NCI-H2171 treated with DMSO at 0.1 percent for 48 hours (cell line): ENCODE results near the gene NT5DC2.

Source experiments
- DNase-seq: peaks from one replicate; lab custom pipeline; 2025; lab: John Stamatoyannopoulos, UW

NT5DC2 gene

DNA sequence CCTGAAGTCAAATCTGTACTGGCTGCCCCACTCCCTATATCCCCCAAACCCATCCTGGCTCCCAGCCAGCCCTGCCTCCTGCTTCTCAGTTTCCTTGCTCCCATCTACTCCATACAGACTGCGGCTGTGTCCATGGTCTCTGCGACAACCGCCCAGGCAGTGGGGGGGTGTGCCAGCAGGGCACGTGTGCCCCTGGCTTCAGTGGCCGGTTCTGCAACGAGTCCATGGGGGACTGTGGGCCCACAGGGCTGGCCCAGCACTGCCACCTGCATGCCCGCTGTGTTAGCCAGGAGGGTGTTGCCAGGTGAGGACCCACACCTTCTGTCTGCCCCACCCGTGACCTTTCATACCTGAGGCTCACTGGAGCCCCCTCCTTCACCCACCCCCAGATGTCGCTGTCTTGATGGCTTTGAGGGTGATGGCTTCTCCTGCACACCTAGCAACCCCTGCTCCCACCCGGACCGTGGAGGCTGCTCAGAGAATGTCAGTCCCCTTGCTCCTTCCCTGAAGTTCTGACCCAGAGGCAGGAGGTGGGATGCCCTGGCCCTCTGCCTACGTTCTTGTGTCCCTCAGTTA is 23.8 kb downstream of the NT5DC2 start:
- DNase-seq: no peak

DNA sequence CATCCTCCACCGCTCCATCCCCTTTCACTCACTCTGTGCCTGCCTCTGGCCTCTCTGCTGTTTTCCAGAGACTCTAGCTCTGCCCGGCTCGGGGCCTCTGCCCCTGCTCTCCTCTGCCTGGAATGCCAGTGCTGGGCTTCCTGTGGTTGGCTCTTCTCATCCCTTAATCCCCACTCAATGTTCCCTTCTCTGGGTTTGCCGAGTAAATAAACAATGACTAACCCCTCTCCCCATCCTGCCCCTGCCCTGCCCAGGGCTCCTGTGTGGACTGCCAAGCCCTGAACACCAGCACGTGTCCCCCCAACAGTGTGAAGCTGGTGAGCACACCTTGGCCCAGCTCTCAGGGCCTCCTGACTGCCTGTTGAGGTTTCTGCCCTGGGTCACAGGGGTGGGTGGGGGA is 26.3 kb downstream of the NT5DC2 start:
- no peak for DNase-seq

DNA sequence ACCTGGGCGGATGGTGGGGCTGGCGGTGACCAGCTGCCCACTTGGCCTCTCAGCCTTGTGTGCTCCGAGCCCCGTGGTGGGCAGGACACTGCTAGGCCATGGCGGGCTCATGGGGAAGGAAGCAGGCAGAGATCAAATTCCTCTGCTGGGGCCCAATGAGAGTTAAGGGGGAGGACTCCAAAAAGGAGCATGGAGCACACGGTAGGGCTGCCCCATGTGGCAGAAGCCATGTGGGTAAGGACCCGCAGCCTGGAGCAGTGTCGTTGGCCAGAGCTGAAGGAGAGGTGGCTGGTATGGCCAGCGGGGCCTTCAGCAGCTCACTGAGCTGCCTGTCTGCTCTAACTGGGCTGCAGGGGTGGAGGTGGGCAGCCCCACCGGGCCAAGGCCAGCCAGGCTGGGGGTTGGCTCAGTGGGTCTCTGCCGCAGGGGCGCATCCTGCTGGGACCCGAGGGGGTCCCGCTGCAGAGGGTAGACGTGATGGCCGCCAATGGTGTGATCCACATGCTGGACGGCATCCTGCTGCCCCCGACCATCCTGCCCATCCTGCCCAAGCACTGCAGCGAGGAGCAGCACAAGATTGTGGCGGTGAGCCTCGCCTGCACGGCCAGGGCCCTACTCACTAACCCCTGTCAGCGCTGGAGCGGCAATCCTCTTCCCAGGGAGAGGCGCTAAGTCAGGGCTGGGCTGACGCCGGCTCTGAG is 27.2 kb downstream of the NT5DC2 start:
- no peak for DNase-seq

DNA sequence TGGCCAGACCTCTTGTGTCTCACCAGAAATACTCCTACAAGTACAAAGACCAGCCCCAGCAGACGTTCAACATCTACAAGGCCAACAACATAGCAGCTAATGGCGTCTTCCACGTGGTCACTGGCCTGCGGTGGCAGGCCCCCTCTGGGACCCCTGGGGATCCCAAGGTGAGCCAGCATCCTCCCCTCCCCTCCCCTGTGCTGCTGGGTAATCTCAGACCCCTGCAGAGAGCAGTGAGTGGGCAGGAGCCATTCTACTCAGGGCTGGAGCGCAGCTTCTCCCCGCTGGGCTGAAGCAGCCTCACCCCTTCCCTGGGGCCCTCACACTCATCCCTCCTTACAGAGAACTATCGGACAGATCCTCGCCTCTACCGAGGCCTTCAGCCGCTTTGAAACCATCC is 28.7 kb downstream of the NT5DC2 start:
- no peak for DNase-seq

DNA sequence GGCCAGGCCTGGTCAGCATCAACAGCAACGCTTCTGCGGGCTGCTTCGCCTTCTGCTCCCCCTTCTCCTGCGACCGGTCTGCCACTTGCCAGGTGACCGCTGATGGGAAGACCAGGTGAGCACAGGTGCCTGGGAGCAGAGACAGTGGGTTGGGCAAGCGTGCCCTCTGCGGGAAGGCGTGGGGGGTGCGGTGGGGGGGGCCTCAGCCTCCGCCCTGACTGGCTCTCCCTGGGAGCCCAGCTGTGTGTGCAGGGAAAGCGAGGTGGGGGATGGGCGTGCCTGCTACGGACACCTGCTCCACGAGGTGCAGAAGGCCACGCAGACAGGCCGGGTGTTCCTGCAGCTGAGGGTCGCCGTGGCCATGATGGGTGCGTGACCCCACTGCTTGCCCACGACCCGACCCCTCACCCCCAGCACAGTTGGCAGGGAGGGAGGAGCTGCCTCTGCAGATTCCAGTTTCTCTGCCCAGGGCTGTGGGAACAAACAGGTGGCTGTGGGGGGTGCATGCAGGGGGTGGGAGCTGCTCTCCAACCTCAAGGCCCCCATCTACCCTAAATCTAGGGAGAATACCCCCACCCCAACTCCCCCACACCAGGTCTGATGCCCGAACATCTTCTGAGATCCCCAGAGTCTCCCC is 29.8 kb downstream of the NT5DC2 start:
- DNase-seq: peak; percentile 4

DNA sequence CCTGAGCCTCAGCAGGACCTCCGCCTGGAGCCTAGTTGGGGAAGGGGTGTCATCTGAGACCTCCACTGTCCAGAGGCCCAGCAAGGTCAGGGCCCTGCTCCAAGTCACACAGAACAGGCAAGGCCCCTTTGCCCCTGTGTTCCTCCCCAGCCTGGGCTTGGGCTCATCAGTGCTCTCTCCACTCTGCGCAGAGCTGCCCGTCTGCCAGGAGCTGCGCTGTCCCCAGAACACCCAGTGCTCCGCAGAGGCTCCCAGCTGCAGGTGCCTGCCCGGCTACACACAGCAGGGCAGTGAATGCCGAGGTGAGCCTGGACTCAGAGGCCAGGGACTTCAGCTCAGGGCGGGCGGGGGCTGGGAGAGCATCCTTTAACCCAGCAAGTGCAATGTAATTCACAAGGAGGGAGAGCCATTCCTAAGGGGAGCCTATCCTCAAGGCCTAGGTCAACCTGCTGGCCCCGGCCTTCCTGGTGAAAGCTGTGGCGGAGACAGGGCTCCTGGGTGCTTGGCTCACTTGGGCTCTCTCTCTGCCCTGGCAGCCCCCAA is 30.8 kb downstream of the NT5DC2 start:
- DNase-seq: no peak

DNA sequence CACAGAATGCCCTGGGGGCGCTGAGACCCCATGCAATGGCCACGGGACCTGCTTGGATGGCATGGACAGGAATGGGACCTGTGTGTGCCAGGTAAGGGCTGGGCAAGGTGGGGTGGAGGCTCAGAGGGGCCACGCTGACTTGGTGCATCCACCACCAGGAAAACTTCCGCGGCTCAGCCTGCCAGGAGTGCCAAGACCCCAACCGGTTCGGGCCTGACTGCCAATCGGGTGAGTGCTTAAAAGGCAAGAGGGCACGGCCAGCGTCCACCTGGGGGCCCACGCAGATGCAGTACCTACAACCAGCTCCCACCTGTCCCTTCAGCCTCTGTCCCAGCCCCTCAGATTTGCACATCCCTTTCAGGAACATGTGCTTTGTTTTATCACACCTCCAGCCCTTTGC is 31.7 kb downstream of the NT5DC2 start:
- no peak for DNase-seq

DNA sequence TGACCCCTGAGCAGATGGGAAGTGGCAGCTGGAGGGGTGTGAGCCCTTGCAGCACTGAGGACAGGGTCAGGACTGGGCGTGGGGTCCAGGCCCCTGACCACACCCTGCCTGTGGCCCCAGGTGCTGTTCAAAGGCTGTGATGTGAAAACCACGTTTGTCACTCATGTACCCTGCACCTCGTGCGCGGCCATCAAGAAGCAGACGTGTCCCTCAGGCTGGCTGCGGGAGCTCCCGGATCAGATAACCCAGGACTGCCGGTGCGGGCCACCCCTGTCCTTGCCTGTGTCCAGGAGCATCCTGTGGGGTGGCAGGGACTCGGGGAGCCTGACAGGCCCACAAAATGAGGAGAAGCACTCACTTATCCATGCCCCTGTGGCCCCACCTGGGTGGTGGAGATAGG is 32.6 kb downstream of the NT5DC2 start:
- no peak for DNase-seq

DNA sequence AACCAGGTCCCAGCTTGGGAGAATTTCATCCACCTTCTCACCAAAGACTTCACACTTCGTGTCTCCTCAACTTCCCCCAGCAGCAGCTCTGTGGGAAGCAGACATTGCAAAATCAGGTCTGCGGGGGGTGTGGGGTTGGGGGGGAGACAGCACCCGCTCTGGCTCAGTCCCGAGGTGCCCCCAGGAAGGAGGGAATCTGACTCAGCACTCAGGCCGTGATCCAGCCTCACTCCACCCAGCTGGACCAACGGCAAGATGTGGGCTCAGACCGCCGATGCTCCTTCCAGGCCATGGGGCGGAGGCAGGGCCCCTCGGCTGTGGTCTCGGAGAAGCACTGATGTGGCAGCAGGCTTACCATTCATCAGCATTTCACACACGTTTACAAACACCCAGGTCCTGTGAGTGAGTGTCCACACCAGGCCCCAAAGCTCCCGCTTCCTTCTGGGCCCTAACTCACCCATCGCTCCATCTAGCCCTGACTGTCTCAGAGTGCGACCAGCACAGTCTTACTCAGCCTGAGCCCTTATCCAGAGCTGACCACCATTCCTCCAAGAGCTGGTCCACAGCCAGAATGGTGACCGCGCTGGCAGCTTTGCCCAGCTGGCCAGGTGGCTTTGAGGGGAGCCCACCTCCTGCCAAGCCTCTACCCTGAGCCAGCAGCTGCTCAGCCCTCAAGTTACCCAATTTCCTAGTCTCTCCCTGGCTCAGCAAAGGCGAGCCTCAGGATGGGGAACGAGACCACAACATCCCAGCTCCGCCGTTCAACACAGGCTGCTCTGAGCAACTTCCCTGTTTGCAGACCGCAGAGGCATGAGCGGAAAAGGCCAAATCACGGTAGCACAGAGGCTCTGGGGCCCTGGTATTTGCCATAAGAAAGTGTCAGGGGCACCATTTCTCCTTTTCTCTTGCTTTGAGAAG is 35.3 kb downstream of the NT5DC2 start:
- DNase-seq: no peak

DNA sequence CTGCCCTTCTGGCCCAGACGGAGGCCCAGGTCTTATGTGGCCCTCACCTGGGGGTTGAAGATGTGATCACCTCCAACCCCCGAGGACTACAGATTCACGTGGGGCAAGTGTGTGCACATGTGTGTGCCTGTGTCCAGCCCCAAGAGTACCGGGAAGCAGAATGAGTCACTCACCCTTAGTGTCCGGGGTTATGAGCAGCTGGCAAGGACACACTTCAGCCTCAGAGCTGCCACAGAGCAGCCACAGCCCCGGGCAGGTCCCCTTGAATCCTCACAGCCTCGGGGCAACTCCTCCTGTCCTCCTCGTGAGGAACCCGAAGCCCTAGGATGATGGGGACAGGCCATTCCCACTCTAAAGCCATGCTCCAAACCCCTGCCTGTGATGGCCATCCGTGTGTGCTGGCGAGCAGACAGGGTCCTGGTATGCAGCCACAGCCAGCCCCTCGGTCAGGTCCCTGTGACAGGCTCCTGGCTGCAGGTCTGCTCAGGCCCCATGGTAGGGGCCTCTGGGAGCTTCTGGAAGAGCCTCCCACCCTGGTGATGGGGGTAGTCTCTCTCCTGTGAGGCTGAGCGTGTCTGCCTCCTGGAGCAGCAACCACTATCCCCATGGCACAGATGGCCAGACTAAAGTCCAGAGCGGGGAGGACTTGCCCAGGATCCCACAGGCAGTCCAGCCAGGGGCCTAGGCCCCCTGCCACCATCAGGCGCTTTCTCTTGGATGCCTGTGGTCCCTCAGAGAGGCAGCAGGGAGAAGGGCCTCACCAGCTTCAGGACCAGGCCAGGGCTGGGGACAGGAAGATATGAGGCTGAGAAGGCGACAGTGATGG is 37.7 kb downstream of the NT5DC2 start:
- no peak for DNase-seq

DNA sequence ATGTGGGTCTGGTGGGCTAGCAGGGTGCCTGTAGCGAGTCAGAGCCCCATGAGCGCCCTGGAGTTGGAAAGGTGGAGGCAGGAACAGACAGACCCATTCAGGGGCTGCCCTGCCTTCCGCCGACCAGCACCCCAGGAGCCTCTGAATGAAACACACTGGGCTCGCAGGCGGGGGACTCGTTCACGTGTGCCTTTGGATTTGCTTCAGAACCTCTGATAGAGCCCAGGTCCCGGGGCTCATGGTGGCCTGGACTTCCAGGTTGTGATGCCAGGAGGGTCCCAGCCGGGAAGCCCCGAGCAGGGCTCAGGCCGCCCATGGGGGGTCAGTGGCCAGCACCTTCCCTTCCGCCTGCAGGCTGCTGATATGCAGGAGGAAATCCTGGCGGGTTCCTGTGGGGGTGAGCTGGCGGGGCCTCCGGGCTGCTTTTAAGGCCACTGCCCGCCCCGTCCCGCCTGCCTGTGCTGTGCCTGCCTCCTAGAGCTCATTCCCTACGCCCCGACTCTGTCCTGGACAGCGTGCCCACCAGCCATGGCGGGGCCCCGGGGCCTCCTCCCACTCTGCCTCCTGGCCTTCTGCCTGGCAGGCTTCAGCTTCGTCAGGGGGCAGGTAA is 38.7 kb downstream of the NT5DC2 start, which contains the start of gene STAB1:
Gene STAB1, plus strand, starts transcription at position 453 of the 610 bp plus-strand sequence. Its CDS starts 76 bp downstream, at position 529.
- no peak for DNase-seq

DNA sequence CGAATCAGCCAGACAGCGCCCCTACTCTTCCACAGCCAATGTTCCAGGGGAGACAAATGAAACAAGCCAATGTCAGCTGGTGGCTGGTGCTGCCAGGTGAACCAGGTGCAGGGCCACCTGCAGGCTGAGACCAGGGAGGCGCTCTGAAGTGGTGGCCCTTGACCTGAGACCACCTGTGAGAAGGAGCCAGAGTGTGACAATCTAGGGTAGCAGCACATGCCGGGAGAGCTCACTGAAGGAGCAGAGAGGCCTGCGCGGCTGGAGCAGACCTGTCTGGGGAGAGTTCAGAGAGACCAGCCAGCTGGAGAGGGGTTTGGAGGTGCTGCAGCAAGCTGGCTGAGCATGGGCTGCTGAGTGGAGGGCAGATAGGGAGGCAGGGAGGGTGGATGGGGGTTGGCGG is 39.2 kb downstream of the NT5DC2 start:
- DNase-seq: no peak

DNA sequence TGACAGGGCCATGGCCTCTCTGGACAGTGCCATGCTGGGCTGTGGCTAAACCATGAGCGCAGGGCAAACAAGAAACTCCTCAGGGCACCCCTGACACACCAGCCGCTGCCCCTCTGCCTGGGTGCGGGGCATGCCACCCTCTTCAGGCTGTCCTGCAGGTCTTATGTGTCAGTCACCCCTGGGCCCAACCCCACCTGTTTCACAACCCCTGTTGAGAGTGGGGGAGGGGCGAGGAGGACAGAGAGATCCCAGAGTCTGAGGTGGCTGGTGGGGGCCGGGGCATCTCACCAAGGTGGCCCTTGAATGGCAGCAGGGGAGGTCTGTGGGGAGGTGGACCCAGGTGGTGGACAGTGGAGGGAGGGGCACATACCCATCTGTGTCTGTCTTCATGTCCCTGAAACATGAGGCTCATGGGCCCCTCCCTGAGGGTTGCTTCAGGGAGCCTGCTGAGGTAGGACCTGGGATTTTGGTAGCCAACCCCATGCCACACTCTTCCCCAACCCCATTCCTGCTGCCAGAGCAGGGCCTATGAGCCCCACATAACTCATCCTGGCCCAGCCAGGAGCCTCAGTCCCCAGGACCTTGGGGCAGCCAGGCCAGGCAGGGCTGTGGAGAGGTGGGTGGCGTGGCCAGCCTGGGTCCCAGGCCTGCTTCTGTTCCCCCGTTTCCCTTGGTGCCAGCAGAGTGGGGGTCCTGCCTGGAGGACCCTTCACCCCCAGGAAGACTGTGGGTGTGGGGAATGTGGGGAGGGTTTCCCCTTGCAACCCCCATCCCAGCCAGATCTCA is 40.2 kb downstream of the NT5DC2 start:
- DNase-seq: no peak

DNA sequence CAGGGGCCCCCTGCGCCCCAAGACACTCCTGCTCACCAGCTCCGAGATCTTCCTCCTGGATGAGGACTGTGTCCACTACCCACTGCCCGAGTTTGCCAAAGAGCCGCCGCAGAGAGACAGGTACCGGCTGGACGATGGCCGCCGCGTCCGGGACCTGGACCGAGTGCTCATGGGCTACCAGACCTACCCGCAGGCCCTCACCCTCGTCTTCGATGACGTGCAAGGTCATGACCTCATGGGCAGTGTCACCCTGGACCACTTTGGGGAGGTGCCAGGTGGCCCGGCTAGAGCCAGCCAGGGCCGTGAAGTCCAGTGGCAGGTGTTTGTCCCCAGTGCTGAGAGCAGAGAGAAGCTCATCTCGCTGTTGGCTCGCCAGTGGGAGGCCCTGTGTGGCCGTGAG is 41.6 kb downstream of the NT5DC2 start:
- DNase-seq: no peak

DNA sequence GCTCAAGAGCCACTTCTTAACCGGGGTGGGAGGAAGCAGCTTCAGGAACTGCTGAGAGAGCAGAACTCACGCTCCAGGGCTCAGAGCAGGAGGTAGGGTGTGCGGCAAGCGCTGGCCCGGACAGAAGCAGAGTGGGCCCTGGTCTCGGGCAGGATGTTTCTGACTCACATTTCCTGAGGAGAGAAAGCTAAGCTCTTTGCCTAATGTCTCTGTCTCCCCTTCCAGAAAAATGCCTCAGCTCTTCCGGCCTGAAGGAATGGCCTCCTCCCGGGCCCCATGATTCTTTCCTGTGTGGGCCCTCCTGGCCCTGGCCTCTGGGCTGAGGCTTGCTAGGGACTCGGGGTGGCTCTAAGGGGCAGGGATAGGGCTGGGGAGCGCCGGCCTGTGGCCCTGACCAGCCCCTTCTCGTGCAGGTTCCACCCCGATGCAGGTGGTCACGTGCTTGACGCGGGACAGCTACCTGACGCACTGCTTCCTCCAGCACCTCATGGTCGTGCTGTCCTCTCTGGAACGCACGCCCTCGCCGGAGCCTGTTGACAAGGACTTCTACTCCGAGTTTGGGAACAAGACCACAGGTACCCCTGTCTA is 42.6 kb downstream of the NT5DC2 start:
- DNase-seq: no peak

DNA sequence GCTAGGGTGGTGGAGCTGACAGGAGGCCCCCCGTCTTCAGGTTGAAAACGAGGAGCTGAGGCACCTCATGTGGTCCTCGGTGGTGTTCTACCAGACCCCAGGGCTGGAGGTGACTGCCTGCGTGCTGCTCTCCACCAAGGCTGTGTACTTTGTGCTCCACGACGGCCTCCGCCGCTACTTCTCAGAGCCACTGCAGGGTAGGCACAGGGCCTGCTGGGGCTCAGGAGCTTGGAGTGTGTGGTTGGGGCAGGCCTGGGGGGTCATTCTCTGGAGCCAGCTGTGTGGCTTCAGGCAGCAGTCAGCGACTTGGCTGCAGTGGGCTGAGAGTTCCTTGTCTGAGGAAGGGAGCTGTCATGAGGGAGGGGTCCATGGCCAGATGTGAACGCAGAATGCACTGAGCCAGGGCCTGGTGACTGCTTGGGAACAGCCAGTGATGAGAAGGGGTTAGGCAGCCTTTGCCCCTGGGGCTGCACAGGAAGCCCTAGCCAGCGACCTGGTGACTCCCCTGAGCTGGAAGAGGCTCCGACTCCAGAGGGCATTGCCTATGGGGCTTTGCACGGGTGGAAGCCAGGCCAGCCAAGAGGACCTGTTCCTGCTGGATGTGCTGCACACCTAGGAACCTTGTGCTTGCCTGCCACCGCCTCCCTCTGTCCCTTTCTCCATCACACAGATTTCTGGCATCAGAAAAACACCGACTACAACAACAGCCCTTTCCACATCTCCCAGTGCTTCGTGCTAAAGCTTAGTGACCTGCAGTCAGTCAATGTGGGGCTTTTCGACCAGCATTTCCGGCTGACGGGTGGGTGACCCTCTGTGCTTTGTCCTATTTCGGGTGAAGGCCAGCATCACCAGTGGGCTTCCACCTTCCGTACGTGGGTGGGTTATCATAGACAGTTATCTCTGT is 43.4 kb downstream of the NT5DC2 start:
- no peak for DNase-seq

DNA sequence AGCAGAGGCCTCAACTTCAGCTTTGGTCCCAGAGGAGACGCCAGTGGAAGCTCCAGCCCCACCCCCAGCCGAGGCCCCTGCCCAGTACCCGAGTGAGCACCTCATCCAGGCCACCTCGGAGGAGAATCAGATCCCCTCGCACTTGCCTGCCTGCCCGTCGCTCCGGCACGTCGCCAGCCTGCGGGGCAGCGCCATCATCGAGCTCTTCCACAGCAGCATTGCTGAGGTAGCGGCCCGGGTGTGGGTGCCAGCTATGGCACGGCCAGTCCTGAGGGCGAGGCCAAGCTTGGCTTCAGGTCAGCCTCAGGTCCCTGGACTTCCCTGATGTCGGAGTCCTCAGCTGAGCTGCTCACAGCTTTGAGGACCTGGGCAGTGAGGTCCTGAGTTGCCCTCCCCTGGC is 44.2 kb downstream of the NT5DC2 start:
- DNase-seq: no peak

DNA sequence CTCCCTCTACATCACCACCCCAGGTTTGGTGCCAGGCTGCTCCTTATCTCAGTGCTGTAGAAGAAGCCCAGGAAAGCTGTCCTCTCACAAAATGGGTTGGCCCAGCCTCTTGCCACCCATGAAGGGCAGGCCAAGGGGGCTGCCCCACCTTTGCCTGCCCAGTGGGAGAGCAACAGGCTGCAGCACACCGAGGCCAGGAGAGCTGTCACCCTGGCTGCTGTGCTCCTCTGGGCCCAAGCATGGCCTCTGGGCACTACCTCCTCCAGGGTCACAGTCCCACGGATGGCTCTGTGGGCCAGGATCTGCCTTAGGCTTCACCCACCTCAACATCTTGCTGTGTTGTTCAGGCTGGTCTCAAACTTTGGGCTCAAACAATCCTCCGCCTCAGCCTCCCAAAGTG is 44.9 kb downstream of the NT5DC2 start:
- DNase-seq: no peak
